HG03460 (cell line): Measurements from ENCODE around the gene IL1R1.

Experiments
- ATAC-seq: cut with Tn5 transposase; IDR thresholded peaks from one replicate; pipeline ENCODE4 v1.9.1; 2021; ENCODE audit not compliant: unreplicated experiment

Gene IL1R1

GRCh38 chr2:102194609-102195268, 52.2 kb downstream of the IL1R1 start:
- ATAC-seq = no peak

- ATAC-seq = no peak
These were observed 55.0 kb downstream of the IL1R1 start for GRCh38 chr2:102197389-102198137.

GRCh38 chr2:102200539-102200938, 58.0 kb downstream of the IL1R1 start:
- no peak for ATAC-seq

DNA sequence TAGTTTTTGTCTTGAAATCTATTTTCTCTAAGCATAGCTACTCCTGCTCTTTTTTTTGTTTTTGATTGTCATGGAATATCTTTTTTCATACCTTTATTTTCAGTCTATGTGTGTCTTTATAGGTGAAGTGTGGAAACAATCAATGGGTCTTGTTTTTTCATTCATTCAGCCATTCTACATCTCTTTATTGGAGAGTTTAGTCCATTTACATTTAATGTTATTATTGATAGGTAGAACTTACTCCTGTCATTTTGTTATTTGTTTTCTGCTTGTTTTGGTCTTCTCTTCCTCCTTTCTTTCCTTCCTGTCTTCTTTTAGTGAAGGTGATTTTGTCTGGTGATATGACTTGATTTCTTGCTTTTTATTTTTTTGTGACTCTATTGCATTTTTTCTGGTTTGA, 62.1 kb downstream of the IL1R1 start:
- ATAC-seq = no peak

- no peak for ATAC-seq
These were observed 64.3 kb downstream of the IL1R1 start for GRCh38 chr2:102206666-102207341.

DNA sequence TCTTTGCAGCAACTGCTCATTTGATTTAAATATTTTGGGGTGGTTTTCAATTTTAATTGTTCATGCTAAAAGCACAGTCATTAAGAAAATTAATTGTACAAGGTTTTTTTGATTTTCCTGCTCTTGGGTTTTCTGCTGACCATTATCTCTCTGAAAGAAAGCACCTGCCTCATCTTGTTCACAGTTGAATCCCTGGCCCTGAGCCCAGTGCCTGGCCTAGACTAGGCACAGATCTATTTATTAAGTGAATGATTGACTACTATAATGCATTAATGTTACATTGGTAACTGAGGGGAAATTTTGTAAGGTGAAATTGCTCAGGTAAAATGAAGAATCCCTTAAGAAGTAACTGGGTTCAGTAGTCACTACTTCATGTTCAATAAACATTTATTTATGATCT, 66.2 kb downstream of the IL1R1 start:
- ATAC-seq = no peak

DNA sequence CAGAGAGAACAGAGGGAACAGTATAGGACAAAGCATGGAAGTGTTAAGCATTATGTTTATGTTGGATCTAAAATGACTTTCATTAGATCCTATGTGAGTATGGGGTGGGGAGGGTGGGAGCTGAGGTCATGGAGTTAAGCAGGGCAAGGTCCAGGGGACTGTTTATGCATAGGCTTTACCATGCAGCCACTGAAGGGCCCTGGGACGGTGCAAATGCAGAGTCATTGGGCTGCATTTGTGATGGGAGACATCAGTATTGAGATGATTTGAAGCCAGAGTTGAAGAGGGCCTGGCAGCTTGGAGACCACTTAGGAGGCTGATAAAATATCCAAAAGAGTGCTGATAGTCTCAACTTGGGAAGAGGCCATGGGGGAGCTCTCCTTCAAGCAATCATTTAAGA, 66.9 kb downstream of the IL1R1 start:
- ATAC-seq = no peak

GRCh38 chr2:102217032-102217431, 74.5 kb downstream of the IL1R1 start:
- ATAC-seq = no peak

DNA sequence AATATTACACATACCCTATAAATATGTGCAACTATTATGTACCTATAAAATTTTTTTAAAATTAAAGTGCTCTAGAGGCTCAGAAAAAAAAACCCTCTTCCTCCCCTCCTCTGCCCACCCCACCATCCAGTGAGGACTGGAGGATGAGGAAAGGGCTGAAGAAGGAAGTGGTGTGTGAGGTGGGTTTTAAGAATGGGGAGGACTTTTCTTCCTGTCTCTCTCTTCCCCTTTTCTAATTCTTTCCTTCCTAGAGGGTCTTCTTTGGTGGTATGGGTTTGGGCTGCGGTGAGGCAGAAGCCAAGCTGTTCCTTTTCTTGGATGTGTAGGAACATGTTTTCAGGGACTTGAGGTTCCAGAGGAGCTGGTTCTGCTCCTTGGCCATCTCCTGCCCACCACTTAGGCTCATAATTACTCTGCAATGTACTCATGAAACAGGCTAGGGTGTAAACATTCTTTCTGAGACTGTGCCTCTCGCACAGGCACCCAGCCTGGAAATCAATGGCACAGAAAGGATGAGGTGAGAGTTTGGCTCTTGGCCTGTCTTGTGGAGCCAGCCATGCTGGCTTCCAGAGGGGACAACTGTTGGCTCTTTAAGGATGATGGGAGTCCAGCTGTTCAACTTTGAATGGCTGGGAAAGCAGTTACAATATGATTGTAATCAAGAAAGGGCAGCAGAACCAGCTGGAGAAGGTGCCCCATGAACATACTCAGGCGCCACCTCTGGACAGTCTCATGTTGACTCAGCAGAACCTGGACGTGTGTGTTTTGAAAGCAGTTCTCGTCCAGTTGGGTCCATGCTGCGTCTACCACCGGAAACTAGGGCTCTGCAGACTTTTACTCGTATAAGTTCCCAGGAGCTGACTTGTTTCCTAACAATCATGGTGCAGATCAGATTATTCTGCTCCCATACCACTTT, 82.5 kb downstream of the IL1R1 start:
- no peak for ATAC-seq

DNA sequence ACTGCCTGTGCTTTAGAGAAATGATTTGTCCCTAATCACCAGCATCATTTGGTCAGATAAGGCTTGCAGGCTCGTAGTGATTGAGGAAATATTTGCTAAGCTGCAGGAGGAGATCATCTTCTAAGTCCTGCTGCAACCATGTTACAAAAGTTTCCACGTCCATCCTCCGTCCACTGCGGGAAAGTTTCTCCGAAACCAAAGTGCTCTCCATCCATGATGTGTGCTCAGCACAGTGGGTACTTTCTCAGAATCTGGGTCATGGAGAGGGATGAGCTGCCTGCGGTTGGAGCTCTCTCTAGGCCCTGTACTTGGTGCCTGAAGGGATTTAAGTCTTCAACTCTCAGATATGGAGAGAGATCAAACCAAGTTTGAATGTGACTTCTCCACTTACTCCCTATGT, 83.6 kb downstream of the IL1R1 start:
- no peak for ATAC-seq

DNA sequence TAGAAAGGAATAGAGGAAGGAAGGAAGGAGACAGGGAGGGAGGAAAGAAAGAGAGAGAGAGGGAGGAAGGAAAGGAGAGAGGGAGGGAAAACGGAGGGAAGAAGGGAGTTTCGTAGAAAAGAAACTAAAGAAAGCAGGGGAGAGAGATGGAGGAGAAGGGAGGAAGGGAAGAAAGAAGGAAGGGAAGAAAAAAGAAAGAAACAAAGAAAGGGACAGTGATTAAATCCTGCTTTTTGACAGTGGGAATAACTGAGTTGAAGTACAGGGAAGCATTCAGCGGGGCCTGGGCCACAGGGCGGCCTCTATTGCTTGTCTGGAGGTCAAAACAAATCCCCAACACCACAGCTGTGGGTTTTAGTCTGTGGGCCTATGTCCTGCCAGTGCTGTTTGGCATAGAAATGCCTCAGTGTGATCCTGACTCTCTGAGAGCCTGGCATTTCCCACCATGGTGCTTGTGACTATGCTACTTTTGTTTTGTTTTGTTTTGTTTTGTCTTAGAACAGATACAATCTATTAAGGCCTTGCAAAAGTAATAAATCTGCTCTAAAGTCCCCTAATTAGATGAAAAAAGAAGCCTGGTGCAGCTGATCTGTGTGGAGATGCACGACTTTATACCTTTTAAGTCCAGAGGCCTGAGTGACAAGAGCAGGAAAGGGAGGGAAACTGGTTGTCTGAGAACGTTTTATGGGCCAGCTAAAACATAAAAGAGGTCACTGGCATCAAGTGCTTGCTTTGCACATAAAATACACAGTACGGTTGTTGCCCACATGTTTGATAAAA, 84.3 kb downstream of the IL1R1 start:
- no peak for ATAC-seq

DNA sequence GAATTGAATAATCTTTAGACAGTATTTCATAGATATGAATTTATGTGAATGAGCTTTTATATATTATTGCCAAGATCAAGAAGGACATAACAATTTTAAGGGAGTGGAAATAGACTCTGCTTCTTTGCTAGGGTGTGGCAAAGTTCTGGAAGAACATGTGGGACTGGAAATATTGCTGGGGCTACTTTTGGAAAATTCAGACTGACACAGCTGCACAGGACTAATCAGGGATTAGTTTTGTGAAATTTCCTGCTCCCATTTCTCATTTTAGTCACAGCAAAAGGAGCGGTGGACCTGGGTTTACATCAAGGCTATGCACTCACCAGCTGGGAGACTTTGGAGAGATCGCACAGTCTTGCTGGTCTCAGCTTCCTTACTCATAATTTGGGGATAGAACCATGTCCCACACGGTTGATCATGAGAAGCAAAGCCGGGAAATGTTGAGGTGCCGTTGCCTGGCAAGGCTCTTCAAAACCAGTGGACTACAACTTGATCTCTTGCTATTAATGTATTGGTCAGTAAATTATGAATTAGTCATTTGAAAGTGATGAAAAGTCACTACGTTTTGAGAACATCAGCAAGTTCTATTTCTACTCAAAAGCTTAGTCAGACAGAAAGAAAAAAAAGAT, 86.7 kb downstream of the IL1R1 start:
- ATAC-seq = no peak
